Ammon's horn (tissue), 1 donor: Measurements from ENCODE around the gene ATL2.
"Not testable (repeated sequence)": the region's sequence is repeated elsewhere in the genome, so short reads cannot be mapped to it uniquely, and the experiment has no call there.

Source experiments
- DNase-seq: peaks from one replicate; pipeline ENCODE4 v3.0.0-alpha.2; 2016; ENCODE audit warnings: low spot score

The ATL2 gene

GRCh38 chr2:38390947-38391346, 13.9 kb upstream of the ATL2 start:
- no peak for DNase-seq

- no peak for DNase-seq
Measured at GRCh38 chr2:38387887-38388286, 10.8 kb upstream of the ATL2 start.

- DNase-seq = no peak
Measured at GRCh38 chr2:38386821-38387220, 9.7 kb upstream of the ATL2 start.

- no peak for DNase-seq
Measured at GRCh38 chr2:38386377-38386776, 9.3 kb upstream of the ATL2 start.

GRCh38 chr2:38384338-38384737, 7.3 kb upstream of the ATL2 start:
- no peak for DNase-seq

- DNase-seq = not testable (repeated sequence)
Measured at GRCh38 chr2:38383741-38384140, 6.7 kb upstream of the ATL2 start.

GRCh38 chr2:38381381-38382143, 4.5 kb upstream of the ATL2 start:
- DNase-seq = no peak

- DNase-seq = no peak
Measured at GRCh38 chr2:38380397-38381130, 3.5 kb upstream of the ATL2 start.

GRCh38 chr2:38376346-38377049, 575 bp downstream of the ATL2 start:
- peak; percentile 75 for DNase-seq

GRCh38 chr2:38375696-38376345, 1.3 kb downstream of the ATL2 start:
- DNase-seq = no peak

- no peak for DNase-seq
Measured at GRCh38 chr2:38374984-38375383, 2.1 kb downstream of the ATL2 start.

GRCh38 chr2:38371235-38371634, 5.8 kb downstream of the ATL2 start:
- DNase-seq = no peak

- DNase-seq = no peak
Measured at GRCh38 chr2:38370664-38371063, 6.4 kb downstream of the ATL2 start.

- DNase-seq = no peak
Measured at GRCh38 chr2:38362232-38362631, 14.8 kb downstream of the ATL2 start.

GRCh38 chr2:38360177-38360576, 16.9 kb downstream of the ATL2 start:
- DNase-seq = no peak

- no peak for DNase-seq
Measured at GRCh38 chr2:38353402-38353801, 23.7 kb downstream of the ATL2 start.

- DNase-seq = no peak
Measured at GRCh38 chr2:38352336-38352735, 24.7 kb downstream of the ATL2 start.

GRCh38 chr2:38345323-38346038, 31.6 kb downstream of the ATL2 start:
- no peak for DNase-seq

GRCh38 chr2:38344813-38345212, 32.3 kb downstream of the ATL2 start:
- DNase-seq = no peak

GRCh38 chr2:38343212-38343611, 33.9 kb downstream of the ATL2 start:
- no peak for DNase-seq

- no peak for DNase-seq
Measured at GRCh38 chr2:38336621-38337020, 40.5 kb downstream of the ATL2 start.

GRCh38 chr2:38330754-38331153, 46.3 kb downstream of the ATL2 start:
- no peak for DNase-seq
